K562 (cell line): ENCODE results near the gene RAB25. TPM values are rescaled to one million over a fixed set of nuclear protein-coding genes. Genes with fewer than 3 reads are reported as not detected.

Source experiments
- ATAC-seq: fragments of 200-7000 bp; cut with Tn5 transposase; 3 replicates; pipeline ENCODE4 v1.9.1; 2020; ENCODE audit warnings: moderate library complexity
- BruUV-seq: library from RNA; stranded (reverse); fragments of 400-500 nt; replicated peaks from 2 replicates; lab custom pipeline; 2021; lab: Mats Ljungman, UMichigan
- CTCF ChIA-PET: fragments of 300-600 bp; formaldehyde crosslinking; extraction: SDS; loops from one replicate; lab custom pipeline; 2021; ENCODE audit warnings: low intra/inter-chr PET ratio; lab: Yijun Ruan, JAX
- POLR2A ChIA-PET: fragments of 300-600, 350-650 bp; sonication (Branson Sonifier 250); formaldehyde crosslinking; extraction: SDS; loops from one replicate; lab custom pipeline; 2021; ENCODE audit warnings: antibody characterized with exemption, inconsistent platforms; lab: Yijun Ruan, JAX
- DNase-seq, 4 experiments: peaks; one replicate each; pipeline versions ENCODE4 v3.0.0 to v3.0.0-alpha.2; 2011 to 2018; ENCODE audit warnings: low spot score in 3 of 4, mixed read lengths in 3 of 4; ENCODE audit errors: extremely low read depth in 1 of 4
- FAIRE-seq: peaks from 2 replicates; lab custom pipeline; 2011; peaks lifted over from hg19 to GRCh38; lab: Jason Lieb, UNC
- H2AFZ ChIP-seq: 2 replicates; pipeline ENCODE4 v1.6.0; 2011; ENCODE audit warnings: low read depth, low read length, control low read depth, inconsistent platforms
- H3K27ac ChIP-seq: fragments of 200-600 bp; 3 replicates; pipeline ENCODE4 v1.8.0; 2011; ENCODE audit warnings: low read depth, mild to moderate bottlenecking, control low read depth, inconsistent platforms, low read length, moderate library complexity, mixed read lengths; ENCODE audit errors: extremely low read depth
- H3K27me3 ChIP-seq, 2 experiments: fragments of 300-600 bp in 1 of 2; 2 replicates in 1 of 2; 3 replicates in 1 of 2; pipeline versions ENCODE4 v1.6.0 to v1.8.0; 2011; ENCODE audit warnings: inconsistent platforms in 2 of 2, low read length in 2 of 2, mild to moderate bottlenecking in 1 of 2, mixed read lengths in 1 of 2, moderate library complexity in 1 of 2; ENCODE audit not compliant: control insufficient read depth in 2 of 2, insufficient read depth in 2 of 2
- H3K36me3 ChIP-seq: fragments of 300-600 bp; 3 replicates; pipeline ENCODE4 v1.8.0; 2011; ENCODE audit warnings: mild to moderate bottlenecking, low read length, inconsistent platforms; ENCODE audit not compliant: control insufficient read depth, insufficient read depth
- H3K4me1 ChIP-seq, 2 experiments: fragments of 200-600 bp in 1 of 2; replicated peaks in 1 of 2; 2 replicates in 1 of 2; 3 replicates in 1 of 2; pipeline versions ENCODE4 v1.5.1 to v1.8.0; 2011; ENCODE audit warnings: inconsistent platforms in 2 of 2, low read length in 2 of 2, mild to moderate bottlenecking in 1 of 2, mixed read lengths in 1 of 2, moderate library complexity in 1 of 2; ENCODE audit not compliant: control insufficient read depth in 2 of 2, insufficient read depth in 2 of 2
- H3K4me2 ChIP-seq: 2 replicates; pipeline ENCODE4 v1.6.1; 2011; ENCODE audit warnings: low read length, control low read depth, inconsistent platforms, mixed read lengths; ENCODE audit not compliant: insufficient read depth
- H3K4me3 ChIP-seq: fragments of 200-600 bp; sonication (generic), shearing (Covaris generic); 2 replicates; pipeline ENCODE4 v1.5.1; 2016; ENCODE audit warnings: control low read depth, inconsistent platforms
- H3K79me2 ChIP-seq: fragments of 200-600 bp; 3 replicates; pipeline ENCODE4 v1.8.0; 2011; ENCODE audit warnings: low read length, inconsistent platforms; ENCODE audit not compliant: control insufficient read depth, insufficient read depth
- H3K9ac ChIP-seq, 2 experiments: 2 replicates each; pipeline versions ENCODE4 v1.6.0 to v1.6.1; 2011; ENCODE audit warnings: low read depth in 2 of 2, low read length in 2 of 2, control low read depth in 1 of 2, inconsistent platforms in 1 of 2, mild to moderate bottlenecking in 1 of 2, mixed read lengths in 1 of 2; ENCODE audit not compliant: insufficient read depth in 1 of 2
- H3K9me1 ChIP-seq: one replicate; pipeline ENCODE4 v1.6.0; 2011; ENCODE audit warnings: inconsistent platforms, mild to moderate bottlenecking, low read length, moderate library complexity; ENCODE audit not compliant: control insufficient read depth, insufficient read depth
- H3K9me3 ChIP-seq: replicated peaks from 2 replicates; pipeline ENCODE4 v1.5.1; 2011; ENCODE audit warnings: low read depth, low read length, inconsistent platforms; ENCODE audit not compliant: control insufficient read depth, insufficient read depth
- H4K20me1 ChIP-seq: replicated peaks from 2 replicates; pipeline ENCODE4 v1.6.1; 2011; ENCODE audit warnings: low read length, inconsistent platforms, mixed read lengths; ENCODE audit not compliant: control insufficient read depth, insufficient read depth
- CBX1 ChIP-seq: sonication (generic); IDR thresholded peaks from 2 replicates; pipeline ENCODE4 v1.6.1; 2016; ENCODE audit warnings: antibody characterized with exemption, low read depth, mild to moderate bottlenecking
- CTBP1 ChIP-seq: fragments of 450-650 bp; IDR thresholded peaks from 2 replicates; pipeline ENCODE4 v1.6.1; 2016; ENCODE audit warnings: borderline replicate concordance
- GABPA ChIP-seq: fragments of 200-800 bp; sonication (Bioruptor generic); conservative IDR thresholded peaks from 2 replicates; pipeline ENCODE4 v1.6.1; 2016; ENCODE audit warnings: low read depth, missing genetic modification characterization, missing compliant biosample characterization
- HNRNPLL ChIP-seq: fragments of 200-400 bp; formaldehyde crosslinking; IDR thresholded peaks from 2 replicates; pipeline ENCODE4 v1.6.1; 2017; ENCODE audit warnings: low read length, low read depth, mild to moderate bottlenecking; ENCODE audit not compliant: poor library complexity, severe bottlenecking
- HSF4 ChIP-seq: fragments of 250-450 bp; sonication (Bioruptor Pico); IDR thresholded peaks from 2 replicates; pipeline ENCODE4 v2.1.2; 2022; ENCODE audit warnings: mild to moderate bottlenecking, moderate library complexity, borderline replicate concordance
- MEF2D ChIP-seq: conservative IDR thresholded peaks from 2 replicates; pipeline ENCODE4 v1.6.1; 2016; ENCODE audit warnings: low read depth, missing genetic modification characterization, missing compliant biosample characterization
- MEIS2 ChIP-seq: fragments of 450-650 bp; IDR thresholded peaks from 2 replicates; pipeline ENCODE4 v1.6.1; 2014; ENCODE audit warnings: mild to moderate bottlenecking; ENCODE audit not compliant: partially characterized antibody
- MTA3 ChIP-seq: fragments of 450-650 bp; formaldehyde crosslinking; IDR thresholded peaks from 2 replicates; pipeline ENCODE4 v1.6.1; 2017; ENCODE audit warnings: mild to moderate bottlenecking, borderline replicate concordance
- RFX5 ChIP-seq: IDR thresholded peaks from 2 replicates; pipeline ENCODE4 v1.6.1; 2011; ENCODE audit warnings: low read depth, mild to moderate bottlenecking, improper control_type of control experiment, low read length
- RHOXF2B ChIP-seq: fragments of 250-450 bp; sonication (Bioruptor Pico); conservative IDR thresholded peaks from 2 replicates; pipeline ENCODE4 v1.5.1; 2021
- SIN3B ChIP-seq: fragments of 450-650 bp; IDR thresholded peaks from 2 replicates; pipeline ENCODE4 v1.6.1; 2017; ENCODE audit warnings: low read depth, mild to moderate bottlenecking, moderate library complexity
- SP1 ChIP-seq: sonication (generic); formaldehyde crosslinking; IDR thresholded peaks from 2 replicates; pipeline ENCODE4 v1.8.1; 2022; ENCODE audit warnings: mild to moderate bottlenecking, missing genetic modification reagents
- SRSF7 ChIP-seq: fragments of 200-400 bp; formaldehyde crosslinking; optimal IDR thresholded peaks from 2 replicates; pipeline ENCODE3; 2017; ENCODE audit warnings: mild to moderate bottlenecking, low read depth, low read length
- TFAM ChIP-seq: fragments of 250-450 bp; sonication (Bioruptor Pico); conservative IDR thresholded peaks from 2 replicates; pipeline ENCODE4 v1.5.0; 2021; ENCODE audit warnings: mild to moderate bottlenecking, moderate library complexity
- ZNF561 ChIP-seq: fragments of 450-650 bp; formaldehyde crosslinking; conservative IDR thresholded peaks from 2 replicates; pipeline ENCODE4 v1.4.0; 2020; ENCODE audit warnings: mild to moderate bottlenecking, moderate library complexity
- ZNF584 ChIP-seq: fragments of 200-800 bp; sonication (Bioruptor generic); IDR thresholded peaks from 2 replicates; pipeline ENCODE4 v1.6.1; 2016; ENCODE audit warnings: low read depth, mild to moderate bottlenecking, missing genetic modification characterization, missing compliant biosample characterization
- ZNF707 ChIP-seq: fragments of 250-450 bp; sonication (Bioruptor Pico); conservative IDR thresholded peaks from 2 replicates; pipeline ENCODE4 v1.8.0; 2022; ENCODE audit warnings: inconsistent platforms, mild to moderate bottlenecking, moderate library complexity
- ZNF766 ChIP-seq: fragments of 200-800 bp; sonication (Bioruptor generic); conservative IDR thresholded peaks from 2 replicates; pipeline ENCODE4 v1.6.1; 2016; ENCODE audit warnings: missing genetic modification characterization, missing compliant biosample characterization
- WGBS: fragments of 100-300 bp; shearing (Covaris generic); methylation state at CpG from one replicate; pipeline ENCODE4 v1.1.6; 2016; ENCODE audit warnings: low coverage, mixed read lengths; ENCODE audit not compliant: insufficient coverage; ENCODE audit errors: missing lambda C conversion rate; 5-methylcytosine and 5-hydroxymethylcytosine counted together
- in situ Hi-C: fragments of 300-500 bp; cut with MboI; formaldehyde crosslinking; loops from 4 replicates; pipeline ENCODE4 v1.15.0; 2018; ENCODE audit warnings: inconsistent platforms, mixed read lengths
- intact Hi-C: fragments of 100-400 bp; cut with micrococcal nuclease; formaldehyde crosslinking; loops from 2 replicates; pipeline ENCODE4 v1.14.2; 2022
- polyA plus RNA-seq, 8 experiments: library from polyadenylated mRNA; depleted of rRNA in 4 of 8; stranded (reverse) in 5 of 8; unstranded in 3 of 8; fragments of >200 nt; fragmentation: Nextera tagmentation in 2 of 8; fragmentation: Illumina TruSeq in 1 of 8; extraction: Ambion mirVana in 2 of 8; extraction: Trizol in 1 of 8; gene quantifications; 2 replicates each; pipeline versions ENCODE4 v1.2.1 to v1.2.3, GENCODE V29; 2011 to 2014; ENCODE audit warnings: inconsistent platforms in 1 of 8, missing spikeins in 1 of 8
- total RNA-seq, 7 experiments: library from RNA; depleted of rRNA in 6 of 7; stranded (reverse); fragments of >200 nt in 6 of 7; fragmentation: Illumina TruSeq in 2 of 7; extraction: Trizol in 2 of 7; gene quantifications; 2 replicates each; pipeline versions ENCODE4 v1.2.1 to v1.2.3, GENCODE V29; 2011 to 2021; ENCODE audit warnings: low replicate concordance in 1 of 7
- TF ChIP-seq, protein P1 (sequence below): sonication (generic); formaldehyde crosslinking; IDR thresholded peaks from 2 replicates; pipeline ENCODE4 v1.8.0; 2023; ENCODE audit warnings: mild to moderate bottlenecking, missing genetic modification reagents
- TF ChIP-seq, protein P2 (sequence below): fragments of 250-450 bp; sonication (Bioruptor Pico); IDR thresholded peaks from 2 replicates; pipeline ENCODE4 v1.8.0; 2022; ENCODE audit warnings: moderate library complexity, mild to moderate bottlenecking, inconsistent platforms

The RAB25 gene
- total and polyA plus RNA-seq, 9 of the 15 experiments (the other 6 are each of a cell fraction or from before 2014, with no cell fraction given): 0.10 to 0.27 (median 0.13) TPM; not detected in 6

DNA sequence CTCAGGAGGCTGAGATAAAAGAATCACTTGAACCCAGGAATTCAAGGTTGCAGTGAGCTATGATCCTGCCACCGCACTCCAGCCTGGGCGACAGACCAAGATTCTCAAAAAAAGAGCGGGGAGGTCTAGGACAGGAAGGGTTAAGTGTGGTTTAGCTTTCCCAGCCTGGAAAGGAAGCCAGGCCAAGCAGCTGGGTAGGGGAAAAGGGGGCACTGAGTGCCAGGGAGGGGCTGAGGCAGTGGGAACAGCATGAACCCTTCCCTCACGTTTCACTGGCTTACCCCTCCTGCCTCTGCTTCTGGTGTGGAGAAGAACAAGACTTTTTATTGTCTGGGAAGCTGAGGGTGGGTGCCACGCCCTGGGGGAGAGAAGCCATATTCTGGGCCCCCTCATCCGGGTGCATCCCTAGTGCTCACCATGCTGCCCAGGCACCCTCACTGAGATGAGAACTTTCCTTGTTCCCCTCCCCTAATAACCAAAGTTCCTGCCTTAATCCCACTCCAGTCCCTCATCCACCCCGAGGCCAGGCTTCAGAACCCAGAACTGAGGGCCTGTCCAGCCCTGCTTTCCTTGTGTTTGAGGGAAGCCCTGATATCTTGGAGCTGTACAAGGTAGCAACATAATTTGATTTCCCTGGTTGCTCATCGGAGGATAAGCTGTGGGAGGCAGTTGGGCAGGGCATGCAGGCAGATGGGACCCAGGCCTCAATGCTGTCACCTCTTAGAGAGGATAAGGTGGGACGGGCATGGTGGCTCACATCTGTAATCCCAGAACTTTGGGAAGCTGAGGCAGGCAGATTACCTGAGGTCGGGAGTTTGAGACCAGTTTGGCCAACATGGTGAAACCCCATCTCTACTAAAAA is 51.5 kb downstream of the RAB25 start:
- Histone ChIP-seq H3K79me2 (peaks cover 30% of the 10 kb centered on the region), H3K4me1 (peaks cover 13 to 27% of the 10 kb centered on the region in 2 experiments), H3K36me3 (no peaks in the 10 kb centered on the region), H3K9ac (peak overlapping the region in 1 of 2 experiments; percentile 1; a peak in 1 of 4 replicates), H3K4me2 (no peak overlapping the region), H3K4me3 (no peak overlapping the region), H3K9me1 (no peaks in the 10 kb centered on the region), H3K27me3 (no peaks in the 10 kb centered on the region), H3K9me3 (no peaks in the 10 kb centered on the region), H3K27ac (no peak overlapping the region), H2AFZ (no peak overlapping the region), H4K20me1 (no peaks in the 10 kb centered on the region; the same call in 1 of the 2 replicates)
- WGBS: 58% methylated on average over 10 of the region's 10 CpGs
- FAIRE-seq (no peak), ATAC-seq (no peak), DNase-seq (no peak)
- intact Hi-C loops: loop anchor here (5.0 kb wide), 1 partner anchor 395 kb away; no protein-coding TSS in a partner anchor
- BruUV-seq: no TSS peak
- in situ Hi-C loops: no loop called here
- POLR2A ChIA-PET: interaction anchor here (0.5 to 4.2 kb wide), 6 partner anchors 7 to 1025 kb away, joined by 3 to 40 read pairs (median 4); no protein-coding TSS in a partner anchor
- CTCF ChIA-PET: no interaction called here
- TF ChIP-seq MEF2D (tag): no peak
- TF ChIP-seq HNRNPLL: no peak
- no peak for TF ChIP-seq HSF4 (CRISPR knock-in tag)
- TF ChIP-seq SRSF7: no peak
- no peak for TF ChIP-seq GABPA (tag)
- no peak for TF ChIP-seq MTA3
- no peak for TF ChIP-seq SIN3B
- TF ChIP-seq, protein P1, sequence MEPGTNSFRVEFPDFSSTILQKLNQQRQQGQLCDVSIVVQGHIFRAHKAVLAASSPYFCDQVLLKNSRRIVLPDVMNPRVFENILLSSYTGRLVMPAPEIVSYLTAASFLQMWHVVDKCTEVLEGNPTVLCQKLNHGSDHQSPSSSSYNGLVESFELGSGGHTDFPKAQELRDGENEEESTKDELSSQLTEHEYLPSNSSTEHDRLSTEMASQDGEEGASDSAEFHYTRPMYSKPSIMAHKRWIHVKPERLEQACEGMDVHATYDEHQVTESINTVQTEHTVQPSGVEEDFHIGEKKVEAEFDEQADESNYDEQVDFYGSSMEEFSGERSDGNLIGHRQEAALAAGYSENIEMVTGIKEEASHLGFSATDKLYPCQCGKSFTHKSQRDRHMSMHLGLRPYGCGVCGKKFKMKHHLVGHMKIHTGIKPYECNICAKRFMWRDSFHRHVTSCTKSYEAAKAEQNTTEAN (CRISPR knock-in tag): no peak
- TF ChIP-seq CTBP1: no peak
- no peak for TF ChIP-seq CBX1
- TF ChIP-seq MEIS2: no peak
- no peak for TF ChIP-seq ZNF584 (CRISPR knock-in tag)
- TF ChIP-seq SP1 (CRISPR knock-in tag): no peak
- TF ChIP-seq, protein P2, sequence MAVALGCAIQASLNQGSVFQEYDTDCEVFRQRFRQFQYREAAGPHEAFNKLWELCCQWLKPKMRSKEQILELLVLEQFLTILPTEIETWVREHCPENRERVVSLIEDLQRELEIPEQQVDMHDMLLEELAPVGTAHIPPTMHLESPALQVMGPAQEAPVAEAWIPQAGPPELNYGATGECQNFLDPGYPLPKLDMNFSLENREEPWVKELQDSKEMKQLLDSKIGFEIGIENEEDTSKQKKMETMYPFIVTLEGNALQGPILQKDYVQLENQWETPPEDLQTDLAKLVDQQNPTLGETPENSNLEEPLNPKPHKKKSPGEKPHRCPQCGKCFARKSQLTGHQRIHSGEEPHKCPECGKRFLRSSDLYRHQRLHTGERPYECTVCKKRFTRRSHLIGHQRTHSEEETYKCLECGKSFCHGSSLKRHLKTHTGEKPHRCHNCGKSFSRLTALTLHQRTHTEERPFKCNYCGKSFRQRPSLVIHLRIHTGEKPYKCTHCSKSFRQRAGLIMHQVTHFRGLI: no peak
- TF ChIP-seq ZNF561 (CRISPR knock-in tag): no peak
- no peak for TF ChIP-seq TFAM (CRISPR knock-in tag)
- no peak for TF ChIP-seq RFX5
- TF ChIP-seq ZNF766 (CRISPR knock-in tag): no peak
- no peak for TF ChIP-seq ZNF707 (CRISPR knock-in tag)
- TF ChIP-seq RHOXF2B: no peak
